Endothelial cell of umbilical vein (primary cell): ENCODE data around the gene A3GALT2. TPM values are rescaled to one million over a fixed set of nuclear protein-coding genes. Genes with fewer than 3 reads are reported as not detected.

Experiments used
- BruUV-seq: library from RNA; stranded (reverse); fragments of 400-500 nt; replicated peaks from 2 replicates; lab custom pipeline; 2021; lab: Mats Ljungman, UMichigan
- CTCF ChIA-PET: fragments of 300-600, 350-600 bp; sonication (Branson Sonifier 250); formaldehyde crosslinking; loops from one replicate; lab custom pipeline; 2021; ENCODE audit warnings: antibody characterized with exemption, inconsistent platforms; lab: Charles Lee
- POLR2A ChIA-PET: fragments of 300-600, 350-600 bp; sonication (Branson Sonifier 250); formaldehyde crosslinking; loops from one replicate; lab custom pipeline; 2021; ENCODE audit warnings: antibody characterized with exemption, inconsistent platforms; lab: Charles Lee
- DNase-seq: peaks from one replicate; pipeline ENCODE4 v3.0.0-alpha.2; 2011; ENCODE audit warnings: low read depth, low spot score
- FAIRE-seq: peaks from 2 replicates; lab custom pipeline; 2011; peaks lifted over from hg19 to GRCh38; lab: Jason Lieb, UNC
- H2AFZ ChIP-seq: 2 replicates; pipeline ENCODE4 v1.6.0; 2012; ENCODE audit warnings: low read depth, low read length, control low read depth, inconsistent platforms
- H3K27ac ChIP-seq: 2 replicates; pipeline ENCODE4 v1.5.1; 2011; ENCODE audit warnings: low read depth, mild to moderate bottlenecking, control low read depth, low read length, moderate library complexity; ENCODE audit not compliant: insufficient read depth
- H3K27me3 ChIP-seq, 2 experiments: 2 replicates each; pipeline versions ENCODE4 v1.6.0 to v1.6.1; 2011; ENCODE audit warnings: low read length in 2 of 2, mixed read lengths in 1 of 2; ENCODE audit not compliant: control insufficient read depth in 2 of 2, insufficient read depth in 2 of 2
- H3K36me3 ChIP-seq, 2 experiments: 2 replicates in 1 of 2; 3 replicates in 1 of 2; pipeline ENCODE4 v1.5.1; 2011; ENCODE audit warnings: low read length in 2 of 2, mild to moderate bottlenecking in 1 of 2, moderate library complexity in 1 of 2; ENCODE audit not compliant: control insufficient read depth in 2 of 2, insufficient read depth in 2 of 2; ENCODE audit errors: extremely low read depth in 1 of 2
- H3K4me1 ChIP-seq: 3 replicates; pipeline ENCODE4 v1.5.1; 2011; ENCODE audit warnings: mild to moderate bottlenecking, low read length; ENCODE audit not compliant: control insufficient read depth, insufficient read depth; ENCODE audit errors: extremely low read depth
- H3K4me2 ChIP-seq: 2 replicates; pipeline ENCODE4 v1.6.1; 2011; ENCODE audit warnings: low read length, control low read depth, mixed read lengths; ENCODE audit not compliant: insufficient read depth
- H3K4me3 ChIP-seq, 3 experiments: fragments of 200-600 bp in 1 of 3; sonication (generic), shearing (Covaris generic) in 1 of 3; replicated peaks in 1 of 3; 2 replicates each; pipeline ENCODE4 v1.5.1; 2011 to 2016; ENCODE audit warnings: control low read depth in 3 of 3, low read length in 3 of 3, mild to moderate bottlenecking in 2 of 3, inconsistent platforms in 1 of 3, low read depth in 1 of 3, moderate library complexity in 1 of 3; ENCODE audit not compliant: insufficient read depth in 1 of 3
- H3K79me2 ChIP-seq: 2 replicates; pipeline ENCODE4 v1.6.0; 2012; ENCODE audit warnings: low read length, inconsistent platforms; ENCODE audit not compliant: control insufficient read depth, insufficient read depth
- H3K9ac ChIP-seq: replicated peaks from 2 replicates; pipeline ENCODE3; 2011; ENCODE audit warnings: low read length, control low read depth; ENCODE audit not compliant: insufficient read depth; ENCODE audit errors: extremely low read depth
- H3K9me1 ChIP-seq: replicated peaks from 3 replicates; pipeline ENCODE4 v1.6.0; 2011; ENCODE audit warnings: mild to moderate bottlenecking, low read length; ENCODE audit not compliant: control insufficient read depth, insufficient read depth; ENCODE audit errors: extremely low read depth
- H3K9me3 ChIP-seq: replicated peaks from 2 replicates; pipeline ENCODE4 v1.5.1; 2012; ENCODE audit warnings: low read length, inconsistent platforms; ENCODE audit not compliant: control insufficient read depth, insufficient read depth
- H4K20me1 ChIP-seq: replicated peaks from 2 replicates; pipeline ENCODE3; 2011; ENCODE audit warnings: mild to moderate bottlenecking, low read length; ENCODE audit not compliant: control insufficient read depth, insufficient read depth; ENCODE audit errors: extremely low read depth
- EZH2 ChIP-seq: IDR thresholded peaks from 2 replicates; pipeline ENCODE4 v1.6.1; 2012; ENCODE audit warnings: borderline replicate concordance, low read depth, mild to moderate bottlenecking, moderate library complexity, low read length, inconsistent platforms; ENCODE audit not compliant: severe bottlenecking
- FOS ChIP-seq: IDR thresholded peaks from 2 replicates; pipeline ENCODE4 v1.6.1; 2011; ENCODE audit warnings: mild to moderate bottlenecking, low read length, moderate library complexity, borderline replicate concordance; ENCODE audit not compliant: insufficient read depth
- GATA2 ChIP-seq: IDR thresholded peaks from 2 replicates; pipeline ENCODE4 v1.7.0; 2011; ENCODE audit warnings: low read depth, mild to moderate bottlenecking, moderate library complexity, mixed read lengths, low read length; ENCODE audit not compliant: insufficient read length, insufficient read depth
- JUN ChIP-seq: IDR thresholded peaks from 2 replicates; pipeline ENCODE4 v1.6.1; 2011; ENCODE audit warnings: borderline replicate concordance, low read depth; ENCODE audit not compliant: insufficient read length, insufficient read depth
- MYC ChIP-seq: IDR thresholded peaks from one replicate; pipeline ENCODE4 v1.6.1; 2011; ENCODE audit warnings: mild to moderate bottlenecking, low read depth, low read length
- POLR2A ChIP-seq: IDR thresholded peaks from 2 replicates; pipeline ENCODE4 v1.6.1; 2012; ENCODE audit warnings: low read depth, mild to moderate bottlenecking, control low read depth, low read length
- POLR2AphosphoS5 ChIP-seq: IDR thresholded peaks from 2 replicates; pipeline ENCODE4 v1.6.1; 2012; ENCODE audit warnings: low read depth, mild to moderate bottlenecking, control low read depth, low read length, moderate library complexity; ENCODE audit not compliant: insufficient read depth
- dilution Hi-C: fragments of 300-500 bp; cut with MboI; formaldehyde crosslinking; loops from one replicate; pipeline ENCODE4 v1.15.0; 2019; ENCODE audit warnings: low sequenced_read_pairs; ENCODE audit not compliant: extremely low pct_ligation_motif_present
- intact Hi-C: fragments of 100-400 bp; cut with micrococcal nuclease; formaldehyde crosslinking; loops from one replicate; pipeline ENCODE4 v1.10.0; 2022
- polyA plus RNA-seq, 4 experiments: library from polyadenylated mRNA; depleted of rRNA in 3 of 4; stranded (reverse) in 3 of 4; unstranded in 1 of 4; fragments of >200 nt; gene quantifications; 2 replicates each; pipeline versions ENCODE4 v1.2.1 to v1.2.3, GENCODE V29; 2011 to 2012; ENCODE audit warnings: missing spikeins in 1 of 4
- total RNA-seq: library from RNA; stranded (reverse); gene quantifications from 2 replicates; pipeline ENCODE4 v1.2.3, GENCODE V29; 2021
- TF ChIP-seq, protein P1 (sequence below): IDR thresholded peaks from 2 replicates; pipeline ENCODE4 v1.6.1; 2011; ENCODE audit not compliant: insufficient read depth, insufficient read length
- TF ChIP-seq, protein P2 (sequence below), 2 donors: IDR thresholded peaks; 1 replicate in 1 of 2; 2 replicates in 1 of 2; pipeline ENCODE4 v1.5.1; 2011; ENCODE audit warnings: low read length in 2 of 2, mild to moderate bottlenecking in 2 of 2, moderate library complexity in 2 of 2, control low read depth in 1 of 2, inconsistent platforms in 1 of 2, low read depth in 1 of 2; ENCODE audit not compliant: insufficient read depth in 1 of 2; ENCODE audit errors: extremely low read depth in 1 of 2

A3GALT2 gene
- total and polyA plus RNA-seq, 2 donors (not counting 3 experiments of a cell fraction or from before 2014, with no cell fraction given): not detected

DNA sequence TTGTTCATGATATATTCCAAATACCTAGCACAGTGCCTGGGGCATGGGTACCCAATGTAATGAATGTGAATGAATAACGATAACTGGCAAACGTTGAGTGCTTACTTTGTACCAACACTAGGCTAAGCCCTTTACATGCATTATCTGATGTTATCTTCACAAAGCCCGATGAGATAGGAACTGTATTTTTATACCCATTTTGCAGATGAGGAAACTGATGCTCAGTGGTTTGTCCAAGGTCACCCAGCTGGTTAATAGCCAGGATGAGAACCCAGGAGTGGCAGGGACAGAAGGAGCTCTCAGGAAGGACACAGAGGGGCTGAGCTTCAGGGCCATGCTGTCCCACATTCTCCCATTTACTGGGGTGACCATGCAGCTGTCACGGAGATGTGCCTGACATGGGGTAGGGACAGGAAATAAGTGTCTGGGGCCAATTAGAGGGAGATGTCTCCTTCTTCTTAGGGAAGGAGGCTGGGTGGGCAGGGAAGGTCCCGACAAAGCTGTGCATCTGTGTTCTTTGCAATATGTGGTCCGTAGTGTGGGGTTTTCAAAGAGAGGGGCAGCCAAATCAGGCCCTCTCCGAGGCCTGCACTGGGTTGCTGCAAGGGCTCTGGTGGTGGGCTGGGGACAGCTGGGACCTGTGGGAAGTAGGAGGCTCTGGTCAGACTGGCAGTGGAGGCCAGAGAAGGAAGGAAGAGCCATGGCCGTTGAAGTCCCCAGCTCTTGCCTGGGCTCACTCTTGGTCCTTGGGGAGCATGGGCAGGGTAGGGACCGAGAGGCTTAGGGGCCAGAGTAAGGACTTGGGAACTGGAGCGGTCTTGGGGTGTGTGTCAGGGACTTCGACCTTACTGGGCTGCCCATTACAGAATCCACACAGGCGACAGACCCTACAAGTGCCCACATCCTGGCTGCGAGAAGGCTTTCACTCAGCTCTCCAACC, 26.6 kb downstream of the A3GALT2 start:
- Histone ChIP-seq H2AFZ (no peak overlapping the region), H3K4me3 (no peak overlapping the region), H3K27ac (no peak overlapping the region), H3K9me1 (no peaks in the 10 kb centered on the region), H3K9ac (no peak overlapping the region), H3K4me1 (no peaks in the 10 kb centered on the region), H3K9me3 (no peaks in the 10 kb centered on the region), H3K4me2 (no peak overlapping the region), H3K36me3 (peaks cover 3 to 20% of the 10 kb centered on the region in 2 experiments), H4K20me1 (no peaks in the 10 kb centered on the region), H3K27me3 (no peaks in the 10 kb centered on the region), H3K79me2 (no peaks in the 10 kb centered on the region)
- BruUV-seq: no TSS peak
- FAIRE-seq: no peak
- DNase-seq: no peak
- ChIA-PET POLR2A (no interaction called here), CTCF (interaction anchor here (0.7 to 5.8 kb wide), 25 partner anchors 8 to 318 kb away, joined by 3 to 97 read pairs (median 7); partner anchors contain the start of gene ZSCAN20)
- intact Hi-C loops (loop anchor here (1.0 to 5.0 kb wide), 6 partner anchors 37 to 318 kb away; partner anchors contain the start of gene ZNF362), dilution Hi-C loops (no loop called here)
- TF ChIP-seq, protein P1, sequence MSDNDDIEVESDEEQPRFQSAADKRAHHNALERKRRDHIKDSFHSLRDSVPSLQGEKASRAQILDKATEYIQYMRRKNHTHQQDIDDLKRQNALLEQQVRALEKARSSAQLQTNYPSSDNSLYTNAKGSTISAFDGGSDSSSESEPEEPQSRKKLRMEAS: no peak
- no peak for TF ChIP-seq JUN
- TF ChIP-seq, protein P2, sequence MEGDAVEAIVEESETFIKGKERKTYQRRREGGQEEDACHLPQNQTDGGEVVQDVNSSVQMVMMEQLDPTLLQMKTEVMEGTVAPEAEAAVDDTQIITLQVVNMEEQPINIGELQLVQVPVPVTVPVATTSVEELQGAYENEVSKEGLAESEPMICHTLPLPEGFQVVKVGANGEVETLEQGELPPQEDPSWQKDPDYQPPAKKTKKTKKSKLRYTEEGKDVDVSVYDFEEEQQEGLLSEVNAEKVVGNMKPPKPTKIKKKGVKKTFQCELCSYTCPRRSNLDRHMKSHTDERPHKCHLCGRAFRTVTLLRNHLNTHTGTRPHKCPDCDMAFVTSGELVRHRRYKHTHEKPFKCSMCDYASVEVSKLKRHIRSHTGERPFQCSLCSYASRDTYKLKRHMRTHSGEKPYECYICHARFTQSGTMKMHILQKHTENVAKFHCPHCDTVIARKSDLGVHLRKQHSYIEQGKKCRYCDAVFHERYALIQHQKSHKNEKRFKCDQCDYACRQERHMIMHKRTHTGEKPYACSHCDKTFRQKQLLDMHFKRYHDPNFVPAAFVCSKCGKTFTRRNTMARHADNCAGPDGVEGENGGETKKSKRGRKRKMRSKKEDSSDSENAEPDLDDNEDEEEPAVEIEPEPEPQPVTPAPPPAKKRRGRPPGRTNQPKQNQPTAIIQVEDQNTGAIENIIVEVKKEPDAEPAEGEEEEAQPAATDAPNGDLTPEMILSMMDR (IDR thresholded peaks at IDR 0.05; ENCODE audit: extremely low read depth in 1 of 2, insufficient read depth in 1 of 2, low read depth in 1 of 2, low read length in 2 of 2): no peak
- no peak for TF ChIP-seq POLR2AphosphoS5
- TF ChIP-seq GATA2: no peak
- no peak for TF ChIP-seq POLR2A
- TF ChIP-seq FOS: no peak
- TF ChIP-seq EZH2: no peak
- TF ChIP-seq MYC: no peak
